Posterior vena cava (tissue), 2 donors: ENCODE data around the gene PDZRN3. TPM values are rescaled to one million over a fixed set of nuclear protein-coding genes. Genes with fewer than 3 reads are reported as not detected.
"Not testable (repeated sequence)": the region's sequence is repeated elsewhere in the genome, so short reads cannot be mapped to it uniquely, and the experiment has no call there.

Source experiments
- DNase-seq: peaks from one replicate; pipeline ENCODE4 v3.0.0-alpha.2; 2020; ENCODE audit warnings: low spot score
- intact Hi-C, 2 donors: fragments of 100-400 bp; cut with DNase I; formaldehyde crosslinking; loops; one replicate each; pipeline versions ENCODE4 v1.14.1 to v1.14.2; 2022 to 2023
- total RNA-seq, 2 donors: library from RNA; stranded (reverse); fragmentation: NEBNext Ultra II Directional; extraction: Animal tissue kit (Norgen Biotek cat#: 25700); gene quantifications; one replicate each; pipeline ENCODE4 v1.2.1, GENCODE V29; 2021
- donor health status: DM: yes; HTN: yes; CAD: no.
- donor health status: DM: yes; HTN: yes; CAD: no.

The PDZRN3 gene
- total RNA-seq, 2 donors from 2014 or later: 59.5 to 71.9 TPM

- DNase-seq: no peak
- intact Hi-C loops: no loop called here
These were observed 142.9 kb downstream of the PDZRN3 start for GRCh38 chr3:73481888-73482287.

GRCh38 chr3:73480187-73480672 lies 144.5 kb downstream of the PDZRN3 start:
- no peak for DNase-seq
- intact Hi-C loops: no loop called here

- intact Hi-C loops: no loop called here
- DNase-seq: no peak
These were observed 145.4 kb downstream of the PDZRN3 start for GRCh38 chr3:73479325-73479724.

- intact Hi-C loops: no loop called here
- DNase-seq: no peak
These were observed 145.9 kb downstream of the PDZRN3 start for GRCh38 chr3:73478858-73479257.

- DNase-seq: no peak
- intact Hi-C loops: no loop called here
These were observed 149.0 kb downstream of the PDZRN3 start for GRCh38 chr3:73475717-73476116.

- no peak for DNase-seq
- intact Hi-C loops: no loop called here
These were observed 149.6 kb downstream of the PDZRN3 start for GRCh38 chr3:73475175-73475574.

GRCh38 chr3:73474619-73475018 lies 150.1 kb downstream of the PDZRN3 start:
- intact Hi-C loops: no loop called here
- DNase-seq: no peak

GRCh38 chr3:73473898-73474416 lies 150.8 kb downstream of the PDZRN3 start:
- intact Hi-C loops: no loop called here
- no peak for DNase-seq

GRCh38 chr3:73473181-73473897 lies 151.4 kb downstream of the PDZRN3 start:
- intact Hi-C loops: no loop called here

GRCh38 chr3:73471986-73472787 lies 152.6 kb downstream of the PDZRN3 start:
- DNase-seq: no peak
- intact Hi-C loops: no loop called here

More at GRCh38 chr3:73473181-73473897, 151.4 kb downstream of the PDZRN3 start:
- DNase-seq: no peak

GRCh38 chr3:73470860-73471259 lies 153.9 kb downstream of the PDZRN3 start:
- intact Hi-C loops: no loop called here
- DNase-seq: no peak

- intact Hi-C loops: no loop called here
- no peak for DNase-seq
These were observed 155.4 kb downstream of the PDZRN3 start for GRCh38 chr3:73469331-73469730.

GRCh38 chr3:73467211-73467610 lies 157.5 kb downstream of the PDZRN3 start:
- intact Hi-C loops: no loop called here
- no peak for DNase-seq

GRCh38 chr3:73465926-73466325 lies 158.8 kb downstream of the PDZRN3 start:
- intact Hi-C loops: no loop called here
- DNase-seq: no peak

GRCh38 chr3:73464126-73464525 lies 160.6 kb downstream of the PDZRN3 start:
- intact Hi-C loops, DNase-seq: not testable (repeated sequence)

GRCh38 chr3:73461547-73461946 lies 163.2 kb downstream of the PDZRN3 start:
- no peak for DNase-seq
- intact Hi-C loops: no loop called here

- no peak for DNase-seq
- intact Hi-C loops: loop anchor here in 1 of 2 donors (5.0 kb wide), 1 partner anchor 1247 kb away; no protein-coding TSS in a partner anchor
These were observed 165.0 kb downstream of the PDZRN3 start for GRCh38 chr3:73459711-73460110.

- intact Hi-C loops: no loop called here
- no peak for DNase-seq
These were observed 171.1 kb downstream of the PDZRN3 start for GRCh38 chr3:73453666-73454065.

GRCh38 chr3:73452729-73453128 lies 172.0 kb downstream of the PDZRN3 start:
- DNase-seq: no peak
- intact Hi-C loops: no loop called here

- DNase-seq: no peak
- intact Hi-C loops: no loop called here
These were observed 173.3 kb downstream of the PDZRN3 start for GRCh38 chr3:73451301-73451944.
